ENCODE measurements around the gene MAPKAPK2. TPM values are rescaled to one million over a fixed set of nuclear protein-coding genes. Genes with fewer than 3 reads are reported as not detected.

Gene MAPKAPK2
- total RNA-seq, 1 experiment from 2014 or later: 96.2 TPM

DNA sequence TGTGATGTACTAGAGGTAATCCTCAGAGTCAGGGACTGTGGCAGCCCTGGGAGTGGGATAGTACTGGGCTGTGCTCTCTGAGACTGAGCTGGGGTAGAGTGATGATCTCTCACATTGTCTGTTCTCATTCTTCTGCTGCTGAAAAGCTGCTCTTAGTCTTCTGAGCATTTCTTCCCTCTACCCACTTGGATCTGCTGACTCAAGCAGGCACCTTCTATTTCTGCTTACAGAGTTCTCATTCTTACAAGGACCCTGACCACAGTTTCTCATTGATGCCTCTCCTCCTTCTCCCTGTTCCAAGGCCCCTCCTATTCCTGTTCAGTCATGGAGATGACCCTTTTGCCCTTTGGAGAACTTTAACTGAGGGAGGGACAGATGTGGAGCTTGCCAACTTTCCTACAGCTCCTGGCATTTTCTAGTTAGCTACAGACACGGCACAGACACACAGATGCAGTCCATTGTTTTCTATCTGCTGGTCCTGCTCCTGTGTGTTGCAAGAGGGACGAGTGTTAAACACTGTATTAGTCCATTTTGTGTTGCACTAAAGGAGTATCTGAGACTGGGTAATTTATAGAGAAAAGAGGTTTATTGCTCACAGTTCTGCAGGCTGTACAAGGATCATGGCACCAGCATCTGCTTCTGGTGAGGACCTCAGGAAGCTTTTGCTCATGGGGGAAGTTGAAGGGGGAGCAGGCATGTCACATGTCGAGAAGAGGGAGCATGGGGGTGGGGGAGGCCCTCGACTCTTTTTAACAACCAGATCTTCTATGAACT lies 12.3 kb downstream of the MAPKAPK2 start:
- Mint-ChIP-seq H3K9me3 (ENCODE audit: low read depth, unreplicated experiment) (no peaks in the 10 kb centered on the region), H3K4me1 (ENCODE audit: low read depth, unreplicated experiment) (peaks cover 63% of the 10 kb centered on the region), H3K4me3 (ENCODE audit: low read depth, unreplicated experiment) (no peak overlapping the region), H3K36me3 (ENCODE audit: insufficient read depth, unreplicated experiment) (peaks cover 5% of the 10 kb centered on the region), H3K27ac (ENCODE audit: unreplicated experiment) (no peak overlapping the region), H3K27me3 (ENCODE audit: unreplicated experiment) (no peaks in the 10 kb centered on the region)
- DNase-seq: no peak
- no TSS peak for BruUV-seq (replicated peaks)
- CTCF ChIA-PET: interaction anchor here (1.0 kb wide), 1 partner anchor 9 kb away, joined by 4 read pairs; no protein-coding TSS in a partner anchor
- TF ChIP-seq, protein P1, sequence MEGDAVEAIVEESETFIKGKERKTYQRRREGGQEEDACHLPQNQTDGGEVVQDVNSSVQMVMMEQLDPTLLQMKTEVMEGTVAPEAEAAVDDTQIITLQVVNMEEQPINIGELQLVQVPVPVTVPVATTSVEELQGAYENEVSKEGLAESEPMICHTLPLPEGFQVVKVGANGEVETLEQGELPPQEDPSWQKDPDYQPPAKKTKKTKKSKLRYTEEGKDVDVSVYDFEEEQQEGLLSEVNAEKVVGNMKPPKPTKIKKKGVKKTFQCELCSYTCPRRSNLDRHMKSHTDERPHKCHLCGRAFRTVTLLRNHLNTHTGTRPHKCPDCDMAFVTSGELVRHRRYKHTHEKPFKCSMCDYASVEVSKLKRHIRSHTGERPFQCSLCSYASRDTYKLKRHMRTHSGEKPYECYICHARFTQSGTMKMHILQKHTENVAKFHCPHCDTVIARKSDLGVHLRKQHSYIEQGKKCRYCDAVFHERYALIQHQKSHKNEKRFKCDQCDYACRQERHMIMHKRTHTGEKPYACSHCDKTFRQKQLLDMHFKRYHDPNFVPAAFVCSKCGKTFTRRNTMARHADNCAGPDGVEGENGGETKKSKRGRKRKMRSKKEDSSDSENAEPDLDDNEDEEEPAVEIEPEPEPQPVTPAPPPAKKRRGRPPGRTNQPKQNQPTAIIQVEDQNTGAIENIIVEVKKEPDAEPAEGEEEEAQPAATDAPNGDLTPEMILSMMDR (IDR thresholded peaks at IDR 0.05; ENCODE audit: unreplicated experiment): no peak
- intact Hi-C loops (cut with micrococcal nuclease; ENCODE audit: unreplicated experiment): no loop called here

DNA sequence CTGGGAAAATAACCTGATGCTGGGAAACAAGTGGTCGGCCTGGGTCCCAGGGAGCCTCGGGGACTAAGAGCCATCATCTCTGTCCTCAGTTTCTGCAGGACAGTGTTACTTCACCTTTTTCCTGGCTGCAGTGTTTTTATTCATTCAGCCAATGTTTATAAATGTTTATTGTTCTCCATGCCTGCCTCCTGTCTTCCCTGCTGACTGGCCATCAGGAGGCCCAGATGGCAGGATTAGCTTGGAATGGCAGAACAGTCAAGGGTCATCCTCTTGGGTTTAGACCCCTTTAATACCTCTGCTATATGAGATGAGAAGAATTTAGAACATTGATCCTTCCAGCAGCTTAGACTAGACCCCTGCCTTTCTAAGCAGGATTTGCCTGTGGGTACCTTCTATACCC lies 13.3 kb downstream of the MAPKAPK2 start:
- peaks cover 9% of the 10 kb centered on the region for H3K36me3 Mint-ChIP-seq (ENCODE audit: insufficient read depth, unreplicated experiment)
- no peaks in the 10 kb centered on the region for H3K9me3 Mint-ChIP-seq (ENCODE audit: low read depth, unreplicated experiment)
- no peak overlapping the region for H3K27ac Mint-ChIP-seq (ENCODE audit: unreplicated experiment)
- CTCF ChIA-PET: no interaction called here
- no TSS peak for BruUV-seq (replicated peaks)
- TF ChIP-seq, protein P1 (IDR thresholded peaks at IDR 0.05; ENCODE audit: unreplicated experiment): no peak
- peaks cover 60% of the 10 kb centered on the region for H3K4me1 Mint-ChIP-seq (ENCODE audit: low read depth, unreplicated experiment)
- H3K4me3 Mint-ChIP-seq (ENCODE audit: low read depth, unreplicated experiment): no peak overlapping the region
- intact Hi-C loops (cut with micrococcal nuclease; ENCODE audit: unreplicated experiment): no loop called here
- no peaks in the 10 kb centered on the region for H3K27me3 Mint-ChIP-seq (ENCODE audit: unreplicated experiment)
- no peak for DNase-seq

DNA sequence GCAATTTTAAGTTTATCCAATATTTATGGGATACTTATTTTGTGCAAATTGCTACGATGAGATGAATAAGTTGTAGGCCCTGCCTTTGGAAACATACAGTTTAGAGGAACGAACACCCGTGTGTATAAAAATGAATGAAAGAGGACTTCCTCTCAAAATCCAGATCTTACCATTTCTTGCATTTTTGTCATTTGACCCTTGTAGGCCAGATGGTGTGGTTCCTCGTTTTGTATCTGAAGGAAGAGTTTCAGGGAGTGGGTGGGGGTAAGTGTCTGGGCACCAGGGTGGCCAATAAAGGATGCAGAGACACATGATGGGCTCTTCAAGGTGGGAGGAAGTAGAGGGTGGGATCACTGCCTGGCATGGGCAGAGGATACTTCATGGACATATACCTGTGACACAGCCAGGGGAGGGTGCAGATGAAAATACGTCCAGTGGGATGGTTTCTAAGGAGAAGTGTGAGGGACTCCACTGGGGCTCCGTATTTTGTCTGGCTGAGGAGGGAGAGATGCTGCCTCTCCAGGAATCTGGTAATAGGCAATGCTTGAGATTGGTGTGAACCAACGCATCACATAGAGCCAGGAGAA lies 14.4 kb downstream of the MAPKAPK2 start:
- Mint-ChIP-seq H3K36me3 (ENCODE audit: insufficient read depth, unreplicated experiment) (peaks cover 4% of the 10 kb centered on the region), H3K27me3 (ENCODE audit: unreplicated experiment) (no peaks in the 10 kb centered on the region), H3K4me1 (ENCODE audit: low read depth, unreplicated experiment) (peaks cover 56% of the 10 kb centered on the region), H3K4me3 (ENCODE audit: low read depth, unreplicated experiment) (no peak overlapping the region), H3K27ac (ENCODE audit: unreplicated experiment) (no peak overlapping the region), H3K9me3 (ENCODE audit: low read depth, unreplicated experiment) (no peaks in the 10 kb centered on the region)
- TF ChIP-seq, protein P1 (IDR thresholded peaks at IDR 0.05; ENCODE audit: unreplicated experiment): no peak
- DNase-seq: no peak
- intact Hi-C loops (cut with micrococcal nuclease; ENCODE audit: unreplicated experiment): no loop called here
- CTCF ChIA-PET: interaction anchor here (1.6 kb wide), 1 partner anchor 10 kb away, joined by 6 read pairs; no protein-coding TSS in a partner anchor
- no TSS peak for BruUV-seq (replicated peaks)

DNA sequence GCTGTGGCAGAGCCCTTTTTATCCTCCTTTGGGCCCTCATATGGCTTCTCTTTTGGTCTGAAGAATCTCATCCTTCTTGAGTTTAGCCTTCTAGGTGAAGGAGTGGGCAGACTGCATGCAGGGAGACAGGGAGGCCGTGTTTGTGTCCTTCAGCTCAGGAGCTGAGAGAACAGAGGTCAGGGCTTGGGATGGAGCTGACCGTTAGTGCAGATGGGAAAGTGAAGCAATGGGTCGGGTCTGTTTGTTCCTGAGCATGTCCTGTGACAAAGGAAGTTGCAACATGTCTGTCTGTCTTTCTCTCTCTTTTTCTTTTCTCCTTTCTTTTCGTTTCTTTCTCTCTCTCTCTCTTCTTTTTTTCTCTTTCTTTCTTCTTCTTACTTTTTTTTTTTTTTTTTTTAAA lies 14.9 kb downstream of the MAPKAPK2 start:
- peaks cover 55% of the 10 kb centered on the region for H3K4me1 Mint-ChIP-seq (ENCODE audit: low read depth, unreplicated experiment)
- no TSS peak for BruUV-seq (replicated peaks)

More for the DNA sequence above, 14.9 kb downstream of the MAPKAPK2 start:
- TF ChIP-seq, protein P1 (IDR thresholded peaks at IDR 0.05; ENCODE audit: unreplicated experiment): no peak
- H3K27ac Mint-ChIP-seq (ENCODE audit: unreplicated experiment): no peak overlapping the region
- peaks cover 4% of the 10 kb centered on the region for H3K36me3 Mint-ChIP-seq (ENCODE audit: insufficient read depth, unreplicated experiment)
- DNase-seq: no peak
- no peaks in the 10 kb centered on the region for H3K27me3 Mint-ChIP-seq (ENCODE audit: unreplicated experiment)
- intact Hi-C loops (cut with micrococcal nuclease; ENCODE audit: unreplicated experiment): no loop called here
- H3K4me3 Mint-ChIP-seq (ENCODE audit: low read depth, unreplicated experiment): no peak overlapping the region
- no peaks in the 10 kb centered on the region for H3K9me3 Mint-ChIP-seq (ENCODE audit: low read depth, unreplicated experiment)
- CTCF ChIA-PET: interaction anchor here (1.1 to 1.6 kb wide), 2 partner anchors 10 to 15 kb away, joined by 5 to 6 read pairs; no protein-coding TSS in a partner anchor

Data from Calu3 (cell line).